Measurements from ENCODE around the gene CLSTN1.

CLSTN1 gene

DNA sequence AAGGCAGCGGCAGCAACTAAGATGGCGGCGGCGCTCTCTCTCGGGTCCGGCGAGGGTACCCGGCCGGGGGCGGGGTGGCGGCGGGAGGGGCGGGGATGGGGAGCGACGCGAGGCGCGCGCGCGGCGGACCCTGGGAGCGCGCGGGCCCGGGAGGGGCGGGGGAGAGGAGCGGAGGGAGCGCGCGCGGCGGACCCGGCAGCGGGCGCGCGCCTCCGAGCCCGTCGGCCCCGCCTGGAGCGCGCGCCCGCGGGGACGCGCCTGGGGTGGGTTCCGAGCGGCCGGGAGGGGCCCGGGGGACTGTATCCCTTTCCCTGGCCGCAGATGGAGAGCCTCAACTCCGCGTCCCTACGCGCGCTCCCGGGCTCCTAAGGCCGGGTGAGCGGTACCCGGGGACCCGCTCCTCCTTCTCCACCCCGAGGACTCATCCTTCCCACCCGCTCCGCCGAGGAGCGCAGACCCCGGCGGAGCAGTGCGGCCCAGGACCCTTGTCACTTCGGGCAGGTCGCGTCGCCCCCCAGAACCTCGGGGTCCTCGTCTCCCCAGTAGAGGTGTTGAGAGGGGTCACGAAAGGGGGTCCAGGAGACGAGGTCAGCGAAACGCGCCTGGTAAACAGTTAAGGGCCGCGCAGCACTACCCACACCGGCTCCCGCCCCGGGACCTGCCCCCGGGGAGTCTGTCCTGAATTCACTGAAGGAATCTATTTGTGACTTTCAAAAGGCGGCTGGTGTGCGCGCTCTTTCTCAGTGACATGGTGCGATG, at the start of gene CLSTN1:
TSS of gene CLSTN1 (minus strand) at position 23 of the 759 bp plus-strand sequence. CDS start 232 bp downstream, outside the sequence.
- no peaks in the 10 kb centered on the region for H3K9me3 Mint-ChIP-seq
- peak; percentile 67 for ATAC-seq
- peak within 1 kb of the TSS; percentile 90 for H3K4me3 Mint-ChIP-seq
- no peaks in the 10 kb centered on the region for H3K36me3 Mint-ChIP-seq (ENCODE audit: low read depth)
- H3K27me3 Mint-ChIP-seq = peaks cover 14% of the 10 kb centered on the region
- peak; percentile 92 for DNase-seq
- H3K4me1 Mint-ChIP-seq = peaks cover 44% of the 10 kb centered on the region
- peak within 1 kb of the TSS; percentile 83 for H3K27ac Mint-ChIP-seq

DNA sequence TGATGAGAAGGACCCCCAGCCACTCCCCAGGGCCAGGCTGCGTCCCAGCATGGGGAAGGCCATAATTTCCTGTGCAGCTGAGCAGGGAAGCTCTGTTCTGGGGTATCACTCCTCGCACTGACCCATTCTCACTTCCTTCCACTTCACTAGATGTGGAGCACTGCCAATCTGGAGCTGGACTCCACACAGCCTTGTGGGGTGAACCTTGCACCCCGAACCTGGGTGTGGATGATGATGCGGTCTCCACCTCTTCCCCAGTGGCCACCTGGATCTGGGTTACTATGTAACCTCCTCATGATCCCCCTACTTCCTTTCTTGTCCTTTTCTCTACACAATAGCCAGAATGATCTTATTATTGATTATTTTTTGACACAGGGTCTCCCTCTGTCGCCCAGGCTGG, 49.6 kb upstream of the CLSTN1 start:
- Mint-ChIP-seq H3K36me3 (ENCODE audit: low read depth) (no peaks in the 10 kb centered on the region), H3K4me1 (peaks cover 4% of the 10 kb centered on the region), H3K27ac (no peak overlapping the region), H3K4me3 (no peak overlapping the region), H3K27me3 (no peaks in the 10 kb centered on the region), H3K9me3 (no peaks in the 10 kb centered on the region)
- ATAC-seq = no peak
- no peak for DNase-seq

DNA sequence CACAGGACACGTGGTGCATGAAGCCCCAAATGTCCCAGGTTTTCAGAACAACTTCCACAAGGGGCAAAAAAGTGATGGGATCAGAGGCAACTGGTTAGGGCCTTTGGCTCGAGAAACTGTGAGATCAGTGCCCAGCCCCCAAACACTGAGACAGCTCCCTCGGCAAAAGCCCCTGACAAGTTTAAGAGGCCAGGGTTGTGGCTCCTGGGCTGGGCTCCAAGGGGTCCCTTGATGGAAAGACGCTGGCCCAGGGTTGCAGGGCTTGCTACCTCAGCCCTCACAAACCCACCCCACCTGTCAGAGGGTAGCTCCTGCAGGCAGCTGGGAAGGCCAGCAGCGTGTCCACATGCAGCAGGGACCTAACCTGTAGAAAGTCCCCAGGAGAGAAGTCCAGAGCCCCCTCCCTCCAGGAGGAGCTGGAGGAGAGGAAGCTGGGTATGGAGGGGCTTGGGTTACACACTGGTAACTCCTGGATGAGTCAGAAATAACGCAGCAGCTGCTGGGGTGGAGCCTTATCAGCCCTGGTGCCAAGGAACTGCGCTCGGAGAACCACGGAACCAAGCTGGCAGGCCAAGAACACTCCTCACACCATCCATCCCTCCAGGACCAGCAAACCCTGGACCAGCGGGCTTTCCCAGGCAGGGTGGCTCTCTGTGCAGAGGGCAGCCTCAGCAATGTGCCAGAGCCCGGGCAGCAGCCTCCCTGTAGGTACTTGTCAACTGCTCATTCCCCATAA, 48.8 kb upstream of the CLSTN1 start:
- DNase-seq (no peak), ATAC-seq (no peak)
- H3K27me3 Mint-ChIP-seq = no peaks in the 10 kb centered on the region
- no peaks in the 10 kb centered on the region for H3K9me3 Mint-ChIP-seq
- no peak overlapping the region for H3K27ac Mint-ChIP-seq
- H3K4me3 Mint-ChIP-seq = no peak overlapping the region
- H3K4me1 Mint-ChIP-seq = peaks cover 4% of the 10 kb centered on the region
- no peaks in the 10 kb centered on the region for H3K36me3 Mint-ChIP-seq (ENCODE audit: low read depth)

DNA sequence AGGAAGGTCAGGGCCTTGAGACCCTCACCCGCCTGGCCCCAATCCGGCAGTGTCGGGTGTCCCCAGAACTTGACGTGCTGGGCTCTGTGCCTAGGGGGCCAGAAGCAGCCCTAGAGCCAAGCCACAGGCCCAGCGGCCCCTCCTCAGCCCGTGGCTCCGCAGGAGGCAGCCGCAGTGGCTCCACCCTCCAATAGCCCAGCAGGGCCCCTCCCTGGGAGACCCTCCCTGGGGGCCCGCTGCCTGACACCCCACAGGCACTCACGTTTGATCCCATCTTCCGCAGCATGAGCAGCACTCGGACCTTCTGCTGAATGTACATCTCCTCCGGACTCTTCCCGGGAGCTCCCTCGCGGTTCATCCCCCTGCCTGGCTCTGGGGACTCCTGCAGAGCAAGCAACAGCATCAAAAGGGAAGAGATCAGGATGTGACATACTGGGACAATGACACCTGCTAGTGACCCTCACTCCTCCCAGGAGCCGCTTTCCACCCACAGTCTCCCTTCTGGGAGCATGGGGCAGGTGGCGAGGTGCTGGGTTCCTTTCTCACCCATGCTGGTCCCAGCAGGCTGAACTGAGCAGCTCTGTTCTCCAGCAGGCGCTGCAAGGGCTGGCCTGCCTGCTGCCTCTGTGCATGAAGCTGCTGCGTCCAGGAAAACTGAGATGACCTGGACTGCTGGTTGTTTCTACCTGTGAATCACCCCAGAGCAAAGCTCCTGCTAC, 48.1 kb upstream of the CLSTN1 start:
- Mint-ChIP-seq H3K9me3 (no peaks in the 10 kb centered on the region), H3K4me1 (peaks cover 5% of the 10 kb centered on the region), H3K4me3 (no peak overlapping the region), H3K36me3 (ENCODE audit: low read depth) (no peaks in the 10 kb centered on the region), H3K27me3 (no peaks in the 10 kb centered on the region), H3K27ac (no peak overlapping the region)
- DNase-seq (no peak), ATAC-seq (no peak)

DNA sequence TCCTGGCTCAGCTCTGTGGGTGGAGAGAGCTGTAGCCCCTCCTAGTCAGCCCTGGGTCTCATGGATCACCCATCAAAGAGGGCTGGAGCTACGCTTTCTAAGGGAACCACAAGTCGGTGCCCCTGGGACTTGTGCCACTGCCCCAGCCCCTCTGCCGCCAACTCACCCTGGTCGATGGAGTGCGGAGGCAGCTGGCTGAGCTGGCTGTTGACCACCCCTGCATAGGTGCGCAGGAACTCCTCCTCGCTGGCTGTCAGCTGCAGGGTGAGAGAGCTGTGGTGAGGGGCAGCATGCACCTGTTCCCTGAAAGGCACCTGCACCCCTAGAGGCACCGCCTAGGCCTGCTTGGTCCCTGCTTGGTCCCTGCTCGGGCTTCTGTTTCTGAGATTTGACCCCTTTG, 47.3 kb upstream of the CLSTN1 start:
- H3K4me3 Mint-ChIP-seq = no peak overlapping the region
- H3K36me3 Mint-ChIP-seq (ENCODE audit: low read depth) = no peaks in the 10 kb centered on the region
- H3K4me1 Mint-ChIP-seq = peaks cover 5% of the 10 kb centered on the region
- H3K27me3 Mint-ChIP-seq = no peaks in the 10 kb centered on the region
- ATAC-seq = no peak
- H3K9me3 Mint-ChIP-seq = no peaks in the 10 kb centered on the region
- H3K27ac Mint-ChIP-seq = no peak overlapping the region
- no peak for DNase-seq

DNA sequence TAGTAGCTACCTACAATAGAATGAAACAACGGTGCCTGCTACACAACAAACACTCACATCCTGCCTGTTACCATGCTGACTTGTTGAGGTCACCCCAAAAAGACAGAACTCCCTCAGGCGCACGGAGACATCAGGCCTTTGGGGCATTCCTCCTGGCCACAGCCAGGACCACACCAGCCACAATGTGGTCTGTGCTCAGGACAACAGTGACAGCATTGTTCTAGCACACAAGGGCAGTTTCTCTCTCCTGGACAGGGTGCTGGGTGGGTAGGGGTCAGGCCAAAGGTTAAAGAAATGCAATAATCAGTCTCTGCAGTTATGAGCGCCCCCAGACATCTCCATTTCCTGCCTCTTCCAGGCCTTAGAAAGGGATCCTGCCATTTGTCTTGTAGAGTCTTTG, 46.8 kb upstream of the CLSTN1 start:
- no peak overlapping the region for H3K27ac Mint-ChIP-seq

DNA sequence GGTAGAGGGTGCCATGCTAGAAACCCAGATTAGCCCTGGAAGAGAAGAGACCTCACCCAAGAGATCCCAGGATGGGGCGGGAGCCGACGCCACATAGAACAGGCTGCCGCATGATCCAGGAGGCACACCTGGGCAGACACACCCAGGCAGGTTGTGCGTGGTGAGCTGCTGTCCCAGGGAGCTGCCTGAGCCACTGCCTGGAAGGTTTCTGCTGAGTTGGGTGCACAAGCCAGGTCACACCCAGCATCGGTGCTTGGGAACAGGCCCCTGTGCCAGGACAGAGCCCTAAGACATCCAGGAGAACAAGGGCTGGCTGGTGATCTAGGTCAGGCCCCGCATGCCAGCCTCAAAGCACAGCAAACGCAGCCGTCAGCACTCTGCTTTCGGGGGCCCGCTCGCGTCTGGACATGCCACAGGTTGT, 46.1 kb upstream of the CLSTN1 start:
- Mint-ChIP-seq H3K36me3 (ENCODE audit: low read depth) (no peaks in the 10 kb centered on the region), H3K4me3 (no peak overlapping the region), H3K27ac (no peak overlapping the region), H3K9me3 (no peaks in the 10 kb centered on the region), H3K4me1 (peaks cover 1% of the 10 kb centered on the region), H3K27me3 (no peaks in the 10 kb centered on the region)
- DNase-seq (no peak), ATAC-seq (no peak)

More for the DNA sequence above, 46.8 kb upstream of the CLSTN1 start:
- DNase-seq = no peak
- Mint-ChIP-seq H3K9me3 (no peaks in the 10 kb centered on the region), H3K27me3 (no peaks in the 10 kb centered on the region), H3K4me3 (no peak overlapping the region), H3K4me1 (peaks cover 5% of the 10 kb centered on the region), H3K36me3 (ENCODE audit: low read depth) (no peaks in the 10 kb centered on the region)
- no peak for ATAC-seq

DNA sequence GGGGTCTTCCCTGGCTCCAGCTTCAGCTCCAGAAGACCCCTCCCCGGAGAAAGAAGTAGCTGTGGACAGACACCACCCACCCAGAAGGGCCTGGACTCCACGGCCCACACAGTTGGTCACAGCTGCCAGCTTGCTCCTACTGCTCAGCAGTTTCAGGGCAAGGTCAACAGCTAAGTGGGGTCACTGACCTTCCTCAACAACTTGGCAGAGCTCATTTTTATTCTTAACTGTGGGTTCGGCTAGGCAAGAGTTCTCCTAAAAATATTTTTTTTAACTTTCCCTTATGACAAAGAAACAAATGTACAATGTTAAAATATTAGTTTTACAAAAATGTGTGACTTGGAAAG, 44.5 kb upstream of the CLSTN1 start:
- peaks cover 1% of the 10 kb centered on the region for H3K4me1 Mint-ChIP-seq
- H3K27ac Mint-ChIP-seq = no peak overlapping the region
- ATAC-seq (no peak), DNase-seq (no peak)
- H3K9me3 Mint-ChIP-seq = no peaks in the 10 kb centered on the region
- H3K27me3 Mint-ChIP-seq = no peaks in the 10 kb centered on the region
- no peak overlapping the region for H3K4me3 Mint-ChIP-seq
- H3K36me3 Mint-ChIP-seq (ENCODE audit: low read depth) = no peaks in the 10 kb centered on the region

DNA sequence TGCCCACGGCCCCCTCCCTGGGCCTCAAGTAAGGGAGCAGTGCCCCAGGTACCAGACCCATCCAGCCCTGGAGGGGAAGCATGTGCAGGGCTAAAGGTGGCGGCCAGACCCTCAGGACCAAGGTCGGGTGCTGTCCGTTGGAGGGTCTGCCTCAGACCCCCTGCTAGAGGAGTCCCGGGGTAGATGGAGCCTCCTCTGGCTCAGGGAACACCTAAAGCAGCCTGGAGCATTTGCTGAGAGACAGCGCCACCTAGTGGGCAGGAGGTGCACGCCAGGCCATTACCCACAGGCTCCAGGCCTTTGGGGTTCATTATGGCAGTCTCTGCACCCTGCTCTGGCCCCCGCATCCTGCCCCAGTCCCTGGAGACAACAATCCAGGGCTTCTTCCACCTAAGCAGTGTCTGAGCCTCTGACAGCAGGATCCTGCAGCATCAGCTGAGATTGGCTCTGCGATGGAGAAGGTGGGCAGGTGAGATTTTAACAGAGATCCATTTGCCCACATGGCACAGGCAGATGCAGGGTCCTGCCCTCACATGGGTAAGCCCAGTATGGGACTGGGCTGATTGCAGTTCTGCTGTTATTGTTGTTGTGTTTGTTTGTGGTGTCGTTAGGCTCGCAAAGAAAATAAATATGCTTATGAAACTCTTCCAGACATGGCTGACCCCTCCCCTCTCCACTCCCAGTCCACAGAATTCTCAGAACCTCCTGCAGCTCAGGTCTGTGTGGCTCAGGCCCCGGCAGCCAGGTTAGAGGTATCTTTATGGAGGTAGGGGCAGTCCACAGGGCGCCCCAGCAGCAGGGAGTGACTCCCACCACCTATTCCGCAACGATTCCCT, 43.9 kb upstream of the CLSTN1 start:
- no peaks in the 10 kb centered on the region for H3K27me3 Mint-ChIP-seq
- no peaks in the 10 kb centered on the region for H3K36me3 Mint-ChIP-seq (ENCODE audit: low read depth)
- H3K4me3 Mint-ChIP-seq = no peak overlapping the region
- peaks cover 1% of the 10 kb centered on the region for H3K4me1 Mint-ChIP-seq
- H3K27ac Mint-ChIP-seq = no peak overlapping the region
- H3K9me3 Mint-ChIP-seq = no peaks in the 10 kb centered on the region
- ATAC-seq (peak; percentile 91), DNase-seq (peak; percentile 90)

DNA sequence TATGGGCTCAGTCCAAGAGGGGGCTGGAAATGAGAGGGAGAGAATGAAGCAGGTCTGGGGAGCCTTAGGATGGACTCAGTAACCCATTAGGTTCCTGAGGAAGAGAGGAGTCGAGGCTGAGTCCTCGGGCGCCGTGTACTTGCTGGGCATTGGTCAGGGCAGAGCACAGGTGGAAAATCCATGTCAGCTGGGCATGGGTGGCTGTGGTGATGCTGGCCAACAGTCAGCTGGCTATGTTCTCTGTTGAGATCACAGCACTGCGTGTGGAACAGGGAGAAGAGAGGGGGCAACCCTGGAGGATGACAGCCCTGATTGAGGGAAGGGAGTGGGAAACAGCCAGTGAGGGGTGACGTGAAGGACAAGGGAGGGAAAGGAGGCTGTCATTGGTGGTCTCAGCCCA, 43.1 kb upstream of the CLSTN1 start:
- Mint-ChIP-seq H3K4me3 (no peak overlapping the region), H3K27ac (no peak overlapping the region), H3K4me1 (peaks cover 1% of the 10 kb centered on the region), H3K9me3 (no peaks in the 10 kb centered on the region), H3K27me3 (no peaks in the 10 kb centered on the region), H3K36me3 (ENCODE audit: low read depth) (no peaks in the 10 kb centered on the region)
- DNase-seq (no peak), ATAC-seq (no peak)

DNA sequence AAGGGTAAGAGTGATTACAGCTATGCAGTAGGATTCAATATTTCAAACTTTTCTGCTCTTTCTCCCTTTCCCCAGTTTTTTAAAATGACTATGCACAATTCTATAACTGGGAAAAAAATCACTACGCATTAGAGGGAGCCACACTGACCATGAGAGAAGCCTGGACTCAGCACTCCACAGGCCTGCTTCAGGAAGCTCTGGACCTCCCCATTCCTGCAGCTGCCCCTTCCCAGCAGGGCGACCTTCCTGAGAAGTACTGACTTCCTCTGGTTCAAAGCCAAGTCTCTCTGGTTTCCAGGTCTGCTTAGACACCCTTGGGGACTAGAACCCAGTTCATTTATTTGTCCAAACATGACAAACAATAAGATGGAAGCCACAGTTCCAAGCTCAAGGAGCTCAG, 42.0 kb upstream of the CLSTN1 start:
- no peak overlapping the region for H3K4me3 Mint-ChIP-seq
- H3K4me1 Mint-ChIP-seq = peaks cover 1% of the 10 kb centered on the region
- no peak overlapping the region for H3K27ac Mint-ChIP-seq
- H3K27me3 Mint-ChIP-seq = no peaks in the 10 kb centered on the region
- DNase-seq = no peak
- ATAC-seq = no peak
- H3K36me3 Mint-ChIP-seq (ENCODE audit: low read depth) = no peaks in the 10 kb centered on the region
- H3K9me3 Mint-ChIP-seq = no peaks in the 10 kb centered on the region

DNA sequence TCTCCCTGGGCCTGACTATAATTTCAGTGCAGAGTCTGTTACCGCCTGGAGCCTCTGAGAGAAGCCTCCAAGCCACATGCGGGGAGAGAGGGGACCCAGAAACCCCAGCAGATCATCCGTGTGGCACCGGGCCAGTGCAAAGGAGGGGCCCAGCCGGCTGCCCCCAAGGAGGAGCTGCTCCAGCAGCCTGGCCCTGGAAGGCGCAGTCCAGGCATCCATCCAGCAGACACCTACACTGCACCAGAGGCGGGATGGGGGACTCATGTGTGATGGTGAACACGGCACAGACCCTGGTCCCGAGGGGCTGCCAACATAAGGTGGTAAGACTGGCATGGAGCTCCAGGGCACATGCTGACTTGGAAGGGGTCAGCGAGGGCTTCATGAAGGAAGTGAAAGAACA, 39.6 kb upstream of the CLSTN1 start:
- Mint-ChIP-seq H3K9me3 (no peaks in the 10 kb centered on the region), H3K4me1 (peaks cover 4% of the 10 kb centered on the region), H3K36me3 (ENCODE audit: low read depth) (no peaks in the 10 kb centered on the region), H3K4me3 (no peak overlapping the region), H3K27me3 (no peaks in the 10 kb centered on the region), H3K27ac (no peak overlapping the region)
- ATAC-seq = no peak
- DNase-seq = no peak

DNA sequence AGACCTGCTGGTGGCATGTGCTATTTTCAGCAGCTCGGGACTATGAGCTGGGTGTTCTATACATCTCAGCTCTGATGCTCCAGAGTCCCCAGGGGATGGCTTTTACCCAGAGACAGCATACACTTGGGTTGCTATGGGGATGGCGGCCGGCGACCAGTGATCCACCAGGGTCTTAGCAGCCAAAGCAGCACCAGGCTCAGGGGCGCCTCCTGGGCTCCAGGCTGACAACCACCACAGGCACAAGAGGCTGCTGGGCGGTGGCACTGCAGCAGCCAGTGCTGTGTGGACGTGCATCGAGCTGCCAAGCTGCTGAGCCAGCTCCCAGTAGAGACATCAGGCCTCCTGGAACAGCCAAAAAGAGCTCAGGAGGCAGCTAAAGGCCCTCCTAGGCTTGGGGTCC, 37.6 kb upstream of the CLSTN1 start:
- ATAC-seq = no peak
- no peak overlapping the region for H3K27ac Mint-ChIP-seq
- no peaks in the 10 kb centered on the region for H3K36me3 Mint-ChIP-seq (ENCODE audit: low read depth)
- H3K27me3 Mint-ChIP-seq = no peaks in the 10 kb centered on the region
- no peaks in the 10 kb centered on the region for H3K9me3 Mint-ChIP-seq
- H3K4me1 Mint-ChIP-seq = peaks cover 2% of the 10 kb centered on the region
- no peak for DNase-seq
- no peak overlapping the region for H3K4me3 Mint-ChIP-seq

DNA sequence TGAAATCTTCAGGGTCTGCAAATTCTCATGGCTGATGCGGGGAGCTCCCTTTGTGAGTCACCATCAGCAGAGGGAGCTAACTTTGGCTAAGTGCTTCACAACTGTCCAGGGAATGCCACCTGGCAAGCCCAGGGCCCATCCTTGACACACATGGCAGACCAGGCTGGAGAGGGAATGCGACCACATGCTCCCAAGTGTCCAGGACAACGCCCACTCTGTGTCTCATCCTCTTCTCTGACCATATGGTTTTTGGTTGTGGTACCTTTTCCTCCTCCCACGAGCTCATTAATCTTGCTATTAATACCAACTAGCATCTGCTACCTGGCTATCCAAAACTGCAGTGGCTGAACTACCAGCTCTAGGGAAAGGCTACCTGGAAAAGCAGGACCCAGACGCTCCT, 37.1 kb upstream of the CLSTN1 start:
- ATAC-seq (no peak), DNase-seq (no peak)
- Mint-ChIP-seq H3K27me3 (no peaks in the 10 kb centered on the region), H3K4me1 (peaks cover 2% of the 10 kb centered on the region), H3K36me3 (ENCODE audit: low read depth) (no peaks in the 10 kb centered on the region), H3K27ac (no peak overlapping the region), H3K9me3 (no peaks in the 10 kb centered on the region), H3K4me3 (no peak overlapping the region)
